Activated effector memory CD4-positive, alpha-beta T cell treated with Interleukin-2 at 50 U/mL for 16 hours (primary cell): Measurements from ENCODE around the gene ALDOA.
A peak's percentile ranks its signal among the peaks of the same experiment; 100 is the strongest.

ENCODE experiments used
- DNase-seq: peaks from one replicate; pipeline ENCODE4 v3.0.0-alpha.2; 2020

ALDOA gene

GRCh38 chr16:30046178-30046577 lies 19.4 kb upstream of the ALDOA start:
- no peak for DNase-seq

GRCh38 chr16:30046588-30046987 lies 19.0 kb upstream of the ALDOA start:
- no peak for DNase-seq

- no peak for DNase-seq
These were observed 15.7 kb upstream of the ALDOA start for GRCh38 chr16:30049871-30050270.

- no peak for DNase-seq
These were observed 14.0 kb upstream of the ALDOA start for GRCh38 chr16:30051518-30051917.

DNA sequence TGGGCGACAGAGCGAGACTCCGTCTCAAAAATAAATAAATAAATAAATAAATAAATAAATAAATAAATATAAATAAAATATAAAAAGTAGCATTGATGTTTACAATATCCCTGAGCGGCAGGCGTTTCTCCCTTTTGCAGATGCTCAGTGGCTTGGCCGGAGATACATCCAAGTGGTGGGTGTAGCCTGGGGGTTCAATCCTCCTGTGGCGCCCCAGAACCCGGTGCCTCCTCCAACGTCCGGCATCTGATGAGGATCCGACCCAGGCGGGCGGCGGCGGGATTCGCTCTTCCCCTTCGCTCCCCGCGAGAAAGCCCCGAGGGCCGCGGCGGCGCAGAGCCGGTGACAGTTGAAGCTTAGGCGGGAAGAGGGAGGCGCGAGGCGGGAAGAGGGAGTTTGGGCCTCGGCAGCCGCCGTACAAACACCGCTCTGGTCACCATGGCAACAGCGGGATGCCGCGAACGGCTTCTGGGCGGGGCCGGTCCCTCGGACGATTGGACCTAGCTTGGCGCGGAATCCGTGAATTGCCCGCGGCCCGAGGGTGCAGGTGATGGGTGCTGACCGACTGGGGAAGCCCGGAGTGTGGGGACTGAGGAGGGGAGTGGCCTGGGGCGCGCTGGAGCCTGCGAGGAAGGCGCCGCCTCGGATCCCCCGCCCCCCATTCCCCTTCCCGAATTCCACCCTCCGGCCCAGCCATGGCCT lies 12.7 kb upstream of the ALDOA start:
- peak; percentile 80 for DNase-seq

DNA sequence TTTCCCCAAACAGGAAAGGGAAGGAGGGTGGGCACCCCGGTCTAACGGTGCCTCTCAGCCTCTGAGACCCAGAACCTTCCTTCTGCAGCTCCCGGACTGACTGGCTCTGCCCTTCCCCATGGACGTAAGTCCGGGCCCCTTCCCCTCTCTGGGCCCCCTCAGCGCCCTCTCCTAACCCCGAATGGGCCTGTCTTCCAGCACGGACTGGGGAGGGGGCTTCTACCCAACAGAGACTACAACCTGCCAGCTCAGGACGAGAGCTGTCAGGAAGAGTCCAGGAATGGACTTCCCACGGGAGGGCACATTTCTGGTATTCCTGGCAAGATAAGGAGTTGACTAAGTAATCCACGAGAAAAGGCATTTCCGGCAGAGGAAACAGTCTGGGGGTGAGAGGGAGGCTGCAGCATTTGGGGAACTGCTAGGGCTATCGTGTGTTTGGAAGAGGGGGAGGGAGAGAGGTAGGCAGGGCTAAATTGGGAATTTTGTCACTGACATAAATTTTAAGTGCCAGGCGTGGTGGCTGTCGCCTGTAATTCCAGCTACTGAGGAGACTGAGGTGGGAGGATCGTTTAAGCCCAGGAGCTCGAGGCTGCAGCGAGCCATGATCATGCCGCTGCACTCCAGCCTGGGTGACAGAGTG lies 12.1 kb upstream of the ALDOA start:
- no peak for DNase-seq

- no peak for DNase-seq
These were observed 11.1 kb upstream of the ALDOA start for GRCh38 chr16:30054451-30054850.

DNA sequence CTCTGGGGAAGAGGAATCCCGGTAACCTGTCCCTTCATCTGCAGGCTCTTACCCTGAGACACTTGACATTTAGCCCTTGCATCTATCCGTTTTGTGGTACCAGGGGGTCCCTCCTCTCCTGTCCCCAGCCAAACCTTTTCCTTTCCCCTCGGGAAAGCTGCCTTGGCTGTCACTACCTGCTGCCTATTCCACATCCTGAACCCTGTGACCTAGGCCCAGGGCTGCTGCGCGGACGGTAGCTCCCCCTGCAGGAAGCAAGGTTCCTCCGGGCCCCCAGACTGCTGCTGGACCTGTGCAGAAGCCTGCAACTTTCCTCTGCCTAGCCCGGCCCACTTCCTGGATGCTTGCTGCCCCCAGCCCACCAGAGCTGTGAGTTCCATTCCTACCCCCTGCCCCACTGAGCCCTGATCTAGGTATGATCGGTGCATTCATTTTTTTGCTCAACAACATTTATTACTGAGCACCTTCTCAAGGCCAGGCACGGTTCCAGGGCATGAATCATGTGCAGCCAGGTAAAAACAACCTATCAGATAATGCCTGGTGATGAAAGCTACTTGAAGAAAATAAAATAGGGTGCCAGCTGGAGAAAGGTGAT lies 10.5 kb upstream of the ALDOA start:
- peak; percentile 35 for DNase-seq

DNA sequence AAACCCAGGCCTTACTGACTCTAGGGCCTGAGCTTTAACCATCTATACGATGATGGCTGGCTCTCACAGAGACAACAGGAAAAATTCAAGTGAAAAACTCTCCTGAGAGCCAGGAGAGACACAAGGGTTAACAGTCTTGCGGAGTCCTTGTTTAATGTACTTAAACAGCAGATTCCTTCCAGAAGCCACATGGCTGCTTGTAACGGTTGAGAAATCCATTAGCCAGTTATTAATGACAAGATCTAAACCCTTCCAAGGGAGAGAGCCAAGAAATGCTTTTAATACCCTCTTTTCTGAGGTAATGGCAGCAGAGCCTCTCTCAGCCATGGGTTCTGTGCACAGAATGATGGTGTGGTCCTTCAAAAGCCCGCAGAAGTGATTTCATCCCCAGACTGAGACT lies 5.2 kb upstream of the ALDOA start:
- no peak for DNase-seq

- DNase-seq, result no peak
These were observed 4.6 kb upstream of the ALDOA start for GRCh38 chr16:30060836-30061554.

DNA sequence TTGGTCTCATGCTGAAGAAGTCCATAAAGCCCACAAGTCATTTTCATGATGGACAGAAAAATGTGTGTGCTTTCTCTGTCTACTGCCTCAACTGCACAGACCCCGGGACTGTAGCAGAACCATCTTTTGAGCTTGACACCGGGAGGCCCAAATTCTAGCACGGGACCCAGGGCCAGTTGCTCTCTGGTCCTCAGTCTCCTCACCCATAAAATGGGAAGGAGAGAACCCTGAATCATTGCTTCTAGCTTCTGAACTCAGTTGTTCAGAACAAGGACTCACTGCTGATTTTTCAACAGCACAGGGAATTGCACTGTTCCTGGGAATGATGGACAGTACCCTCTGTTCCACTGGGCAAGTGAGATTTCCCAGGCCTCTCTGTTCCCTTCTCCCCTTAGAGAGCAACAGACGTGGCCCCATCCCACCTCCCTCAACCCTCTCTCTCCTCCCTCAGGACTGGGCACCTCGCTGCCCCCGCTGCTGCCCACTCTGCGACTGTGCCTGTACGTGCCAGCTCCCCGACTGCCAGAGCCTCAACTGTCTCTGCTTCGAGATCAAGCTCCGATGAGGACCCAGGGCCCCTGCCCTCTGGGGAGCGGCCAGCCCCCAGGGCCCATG lies 2.2 kb upstream of the ALDOA start:
- DNase-seq, result no peak

- peak; percentile 59 for DNase-seq
These were observed 1.4 kb upstream of the ALDOA start for GRCh38 chr16:30063893-30064728.

GRCh38 chr16:30064729-30065101 lies 845 bp upstream of the ALDOA start:
- no peak for DNase-seq

- DNase-seq, result no peak
These were observed 592 bp downstream of the ALDOA start for GRCh38 chr16:30065943-30066760.

- no peak for DNase-seq
These were observed 1.4 kb downstream of the ALDOA start for GRCh38 chr16:30066761-30067583.

- DNase-seq, result no peak
These were observed 2.0 kb downstream of the ALDOA start for GRCh38 chr16:30067584-30067916.

DNA sequence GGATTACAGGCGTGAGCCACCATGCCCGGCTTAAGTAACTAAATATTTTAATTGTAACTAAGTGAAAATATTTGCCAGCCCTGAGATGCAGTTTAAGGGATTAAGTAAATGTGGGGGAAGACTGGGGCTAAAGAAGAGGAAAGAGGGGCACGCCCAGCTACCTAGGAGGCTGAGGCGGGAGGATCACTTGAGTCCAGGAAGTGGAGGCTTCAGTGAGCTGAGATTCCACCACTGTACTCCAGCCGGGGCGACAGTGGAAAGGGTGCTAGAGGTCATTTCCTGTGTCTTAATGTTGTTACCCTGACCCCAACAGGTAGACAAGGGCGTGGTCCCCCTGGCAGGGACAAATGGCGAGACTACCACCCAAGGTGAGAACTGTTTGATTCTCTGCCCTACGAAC lies 2.8 kb downstream of the ALDOA start:
- DNase-seq, result no peak

DNA sequence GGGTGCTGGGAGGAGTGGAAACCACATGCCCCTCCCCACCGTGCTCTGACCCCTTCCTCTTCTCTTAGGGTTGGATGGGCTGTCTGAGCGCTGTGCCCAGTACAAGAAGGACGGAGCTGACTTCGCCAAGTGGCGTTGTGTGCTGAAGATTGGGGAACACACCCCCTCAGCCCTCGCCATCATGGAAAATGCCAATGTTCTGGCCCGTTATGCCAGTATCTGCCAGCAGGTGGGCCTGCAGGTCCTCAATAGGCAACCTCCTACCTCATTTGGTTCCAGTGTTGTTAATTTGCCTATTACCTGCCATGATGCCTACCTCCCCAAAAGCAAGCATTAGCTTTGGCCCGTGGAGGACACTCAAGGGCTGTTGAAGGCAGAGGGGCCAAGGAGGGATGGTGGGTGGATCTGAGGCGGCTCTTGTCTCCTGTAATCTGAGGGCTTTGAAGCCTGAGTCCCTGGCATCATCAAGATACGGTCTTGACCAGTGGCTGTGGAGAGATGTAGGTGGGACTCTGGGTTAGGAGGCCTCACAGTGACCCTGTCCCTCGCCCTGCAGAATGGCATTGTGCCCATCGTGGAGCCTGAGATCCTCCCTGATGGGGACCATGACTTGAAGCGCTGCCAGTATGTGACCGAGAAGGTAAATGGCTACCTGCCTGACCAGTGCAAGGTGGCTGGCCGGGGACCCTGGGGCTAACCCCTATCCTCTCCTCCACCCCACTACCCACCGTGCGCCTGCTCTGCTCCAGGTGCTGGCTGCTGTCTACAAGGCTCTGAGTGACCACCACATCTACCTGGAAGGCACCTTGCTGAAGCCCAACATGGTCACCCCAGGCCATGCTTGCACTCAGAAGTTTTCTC lies 3.4 kb downstream of the ALDOA start:
- DNase-seq, result peak; percentile 30

DNA sequence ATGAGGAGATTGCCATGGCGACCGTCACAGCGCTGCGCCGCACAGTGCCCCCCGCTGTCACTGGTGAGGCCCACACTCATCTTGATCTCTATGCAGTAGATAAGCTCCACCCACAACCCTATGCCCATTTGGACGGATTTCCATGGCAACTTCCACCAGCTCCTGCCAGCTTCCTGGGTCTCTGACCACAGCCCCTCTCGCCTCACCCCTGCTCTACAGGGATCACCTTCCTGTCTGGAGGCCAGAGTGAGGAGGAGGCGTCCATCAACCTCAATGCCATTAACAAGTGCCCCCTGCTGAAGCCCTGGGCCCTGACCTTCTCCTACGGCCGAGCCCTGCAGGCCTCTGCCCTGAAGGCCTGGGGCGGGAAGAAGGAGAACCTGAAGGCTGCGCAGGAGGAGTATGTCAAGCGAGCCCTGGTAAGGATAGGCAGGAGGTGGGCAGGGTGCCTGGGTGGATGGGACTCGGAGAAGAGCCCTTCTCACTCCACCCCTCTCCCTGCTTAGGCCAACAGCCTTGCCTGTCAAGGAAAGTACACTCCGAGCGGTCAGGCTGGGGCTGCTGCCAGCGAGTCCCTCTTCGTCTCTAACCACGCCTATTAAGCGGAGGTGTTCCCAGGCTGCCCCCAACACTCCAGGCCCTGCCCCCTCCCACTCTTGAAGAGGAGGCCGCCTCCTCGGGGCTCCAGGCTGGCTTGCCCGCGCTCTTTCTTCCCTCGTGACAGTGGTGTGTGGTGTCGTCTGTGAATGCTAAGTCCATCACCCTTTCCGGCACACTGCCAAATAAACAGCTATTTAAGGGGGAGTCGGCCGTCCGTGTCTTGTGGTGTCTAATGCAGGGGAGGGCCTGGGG lies 4.3 kb downstream of the ALDOA start:
- DNase-seq, result no peak
